HG02571 (cell line): Measurements from ENCODE around the gene TOX2.

Source experiments
- ATAC-seq: cut with Tn5 transposase; IDR thresholded peaks from one replicate; pipeline ENCODE4 v1.9.1; 2021; ENCODE audit warnings: mild to moderate bottlenecking, moderate library complexity; ENCODE audit not compliant: unreplicated experiment

TOX2 gene

DNA sequence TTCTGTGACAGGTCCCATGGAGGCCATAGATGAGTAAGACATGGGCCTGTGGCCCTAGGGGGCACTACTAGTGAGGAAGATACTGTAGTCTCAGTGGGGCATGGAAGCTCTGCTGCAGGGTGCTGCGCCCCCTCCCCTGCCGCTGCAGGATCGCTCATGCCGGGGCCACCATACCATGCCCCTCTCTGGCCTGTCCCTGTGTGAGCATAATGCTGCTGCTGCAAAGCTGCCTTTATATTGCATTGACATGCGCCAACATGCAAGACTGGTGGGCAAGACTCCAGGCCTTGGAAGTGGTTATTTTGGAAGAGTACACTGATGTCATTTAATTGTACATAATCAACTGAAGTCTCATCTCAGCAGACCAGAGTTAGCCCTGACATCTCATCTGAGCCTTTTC is 60.0 kb downstream of the TOX2 start:
- ATAC-seq: no peak

DNA sequence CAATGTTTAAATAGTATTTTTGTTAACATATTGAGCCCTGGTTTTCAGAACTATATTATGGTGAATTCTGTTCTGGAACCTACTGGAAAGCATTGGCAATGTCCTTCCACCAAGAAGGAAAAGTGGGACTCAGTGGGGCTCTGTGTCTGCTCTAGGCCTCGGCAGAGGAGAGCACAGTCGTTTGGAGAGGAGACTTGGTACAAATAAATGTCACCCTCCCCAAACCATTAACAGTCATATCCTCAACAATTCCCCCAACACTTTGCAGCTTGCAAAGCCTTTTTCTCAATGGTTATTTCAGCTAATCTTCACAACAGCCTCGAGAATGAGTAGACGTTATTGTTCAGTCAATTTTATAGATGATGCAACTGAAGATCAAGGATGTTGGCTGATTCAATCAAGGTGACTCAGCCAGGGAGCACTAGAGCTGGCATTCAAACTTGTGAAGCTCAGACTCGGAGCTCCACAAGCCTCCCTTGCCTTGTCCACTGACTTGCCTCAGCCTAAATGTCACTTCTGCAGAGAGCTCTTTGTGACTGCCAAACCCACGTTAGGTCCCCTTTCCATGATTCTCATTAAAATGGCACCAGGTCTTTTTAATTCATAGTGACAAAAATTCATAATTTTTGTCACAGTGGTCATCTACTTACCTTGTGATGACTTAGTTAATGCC is 60.6 kb downstream of the TOX2 start:
- no peak for ATAC-seq

DNA sequence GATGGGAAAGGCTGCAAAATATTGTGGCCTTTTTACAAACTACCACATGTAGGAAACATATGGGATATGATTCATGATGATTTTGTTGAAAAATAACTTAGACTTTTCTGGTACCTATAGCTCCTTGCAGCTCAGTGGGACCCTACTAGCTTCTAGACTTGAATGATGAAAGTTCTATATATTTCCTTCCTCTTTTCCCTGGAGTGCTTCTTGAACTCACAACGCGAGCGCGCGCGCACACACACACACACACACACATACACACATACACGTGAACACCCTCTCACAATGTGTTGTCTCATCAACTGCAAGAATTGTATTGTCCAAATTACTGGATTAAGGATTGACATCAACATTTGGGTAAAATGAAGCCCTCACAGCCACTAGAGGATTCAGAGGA is 61.9 kb downstream of the TOX2 start:
- no peak for ATAC-seq

DNA sequence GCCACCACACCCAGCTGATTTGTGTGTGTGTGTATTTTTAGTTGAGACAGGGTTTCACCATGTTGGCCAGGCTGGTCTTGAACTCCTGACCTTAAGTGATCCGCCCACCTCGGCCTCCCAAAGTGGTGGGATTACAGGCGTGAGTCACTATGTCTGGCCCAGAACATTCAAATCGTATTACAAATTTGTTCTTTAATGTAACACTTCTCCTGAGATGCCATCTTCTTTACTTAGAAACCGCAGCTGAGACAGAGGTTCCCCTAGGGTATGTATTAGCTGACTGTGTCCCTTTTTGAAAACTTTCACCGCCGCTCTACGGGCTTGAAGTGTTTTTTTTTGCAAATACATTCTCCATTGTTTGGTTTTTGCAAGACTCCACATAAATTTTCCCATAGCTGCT is 62.6 kb downstream of the TOX2 start:
- no peak for ATAC-seq

DNA sequence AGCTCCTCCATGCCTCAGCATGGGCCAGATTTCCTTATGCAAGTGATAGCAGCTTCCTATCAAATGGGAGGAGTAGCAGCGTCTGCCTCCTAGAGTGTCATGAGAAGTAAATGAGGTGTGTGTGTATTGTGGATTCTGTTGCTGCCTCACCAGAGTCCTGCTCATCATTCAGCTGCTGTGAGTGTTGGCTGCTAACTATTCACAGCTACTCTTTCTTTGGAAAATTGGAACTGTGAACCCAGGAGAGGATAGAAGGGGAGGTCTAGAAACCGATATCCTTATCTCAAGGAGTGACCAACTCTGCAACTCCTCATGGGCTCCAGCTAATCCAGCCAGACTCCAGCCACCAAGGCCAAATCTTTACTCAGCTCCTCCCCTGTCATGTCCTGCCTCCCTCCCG is 63.3 kb downstream of the TOX2 start:
- no peak for ATAC-seq

DNA sequence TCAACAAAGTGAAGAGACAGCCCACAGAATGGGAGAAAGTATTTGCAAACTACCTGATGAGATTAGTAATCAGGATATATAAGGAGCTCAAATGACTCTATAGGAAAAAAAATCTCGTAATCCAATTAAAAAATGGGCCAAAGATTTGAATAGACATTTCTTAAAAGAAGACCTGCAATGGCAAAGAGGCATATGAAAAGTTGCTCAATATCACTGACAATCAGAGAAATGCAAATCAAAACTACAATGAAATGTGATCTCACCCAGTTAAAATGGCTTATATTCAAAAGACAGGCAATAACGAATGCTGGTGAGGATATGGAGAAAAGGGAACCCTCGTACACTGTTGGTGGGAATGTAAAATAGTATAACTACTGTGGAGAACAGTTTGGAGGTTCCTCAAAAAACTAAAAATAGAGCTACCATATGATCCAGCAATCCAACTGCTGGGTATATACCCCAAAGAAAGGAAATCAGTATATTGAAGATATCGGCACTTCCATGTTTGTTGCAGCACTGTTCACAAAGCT is 65.0 kb downstream of the TOX2 start:
- no peak for ATAC-seq

DNA sequence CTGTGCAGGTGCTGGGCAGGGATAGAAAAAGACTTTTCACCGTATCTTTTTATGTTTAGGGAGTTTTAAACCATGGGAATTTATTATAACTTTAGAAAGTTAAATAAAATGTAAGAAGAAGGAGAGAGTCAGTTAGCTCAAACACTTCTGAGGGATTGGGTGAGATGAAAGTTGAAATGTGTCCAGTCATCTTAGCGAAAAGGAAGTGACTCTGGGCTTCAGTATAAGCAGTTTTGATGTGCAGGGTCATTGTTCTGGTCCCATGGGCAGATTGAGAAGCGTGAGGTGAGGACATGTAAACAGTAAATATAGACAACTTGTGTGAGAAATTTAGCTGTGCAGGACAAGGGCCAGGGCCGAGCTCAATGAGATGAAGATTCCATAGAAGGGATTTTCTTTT is 66.9 kb downstream of the TOX2 start:
- no peak for ATAC-seq

DNA sequence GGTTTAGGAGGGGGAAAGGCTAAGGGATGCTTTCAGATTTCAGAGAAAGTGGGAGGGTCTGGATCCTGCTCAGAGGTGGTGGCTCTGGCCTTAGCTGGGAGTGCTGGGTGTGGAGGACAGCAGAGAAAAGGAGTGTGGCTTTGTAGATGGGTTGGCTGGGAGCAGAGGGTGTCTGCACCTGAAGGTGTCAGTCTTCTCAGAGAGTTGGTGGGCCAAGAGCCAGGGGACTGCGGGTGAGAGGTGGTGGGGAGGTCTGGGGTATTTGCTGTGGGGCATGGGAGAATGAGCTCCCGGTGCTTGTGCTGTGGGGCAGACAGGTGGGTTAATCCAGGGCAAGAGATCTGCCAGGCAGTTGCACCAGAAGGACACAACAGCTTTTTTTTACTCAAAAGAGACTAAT is 67.4 kb downstream of the TOX2 start:
- ATAC-seq: no peak

DNA sequence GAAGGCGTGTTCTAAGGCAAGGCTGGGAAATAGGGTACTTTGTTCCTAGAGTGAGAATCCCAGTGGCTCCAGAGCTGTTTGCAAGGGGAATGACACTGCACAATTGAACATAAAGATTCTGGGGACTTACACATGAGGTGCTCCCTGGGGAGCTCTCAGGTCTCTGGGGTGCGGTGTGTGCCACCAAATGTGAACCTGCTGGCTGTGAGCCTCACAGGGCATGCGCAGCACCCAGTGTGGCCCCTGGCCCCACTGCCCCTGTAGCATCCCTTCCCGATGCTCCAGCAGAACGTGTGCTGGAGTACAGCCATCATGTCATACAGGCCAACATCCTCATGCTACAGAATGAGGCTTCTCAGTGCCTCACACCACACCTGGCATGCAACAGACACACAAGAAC is 68.2 kb downstream of the TOX2 start:
- no peak for ATAC-seq

DNA sequence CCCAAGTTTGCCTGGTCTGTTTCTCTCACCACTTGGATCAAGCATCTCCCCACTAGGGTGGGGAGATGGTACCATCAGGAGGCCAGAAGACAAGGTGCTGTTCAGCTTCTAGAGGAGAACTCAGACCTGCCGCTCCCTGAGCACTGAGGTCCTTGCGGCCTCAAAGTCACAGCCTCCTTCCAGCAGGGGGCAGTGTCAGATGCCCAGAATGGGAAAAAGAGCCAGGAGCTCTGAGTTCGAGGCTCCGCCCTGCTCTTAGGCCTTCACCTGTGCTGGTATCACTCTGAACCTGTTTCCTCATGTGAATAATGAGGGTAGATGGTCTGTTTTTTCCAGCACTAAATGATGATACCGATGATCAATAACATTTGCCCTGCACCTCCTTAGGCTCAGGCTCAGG is 68.7 kb downstream of the TOX2 start:
- ATAC-seq: no peak

DNA sequence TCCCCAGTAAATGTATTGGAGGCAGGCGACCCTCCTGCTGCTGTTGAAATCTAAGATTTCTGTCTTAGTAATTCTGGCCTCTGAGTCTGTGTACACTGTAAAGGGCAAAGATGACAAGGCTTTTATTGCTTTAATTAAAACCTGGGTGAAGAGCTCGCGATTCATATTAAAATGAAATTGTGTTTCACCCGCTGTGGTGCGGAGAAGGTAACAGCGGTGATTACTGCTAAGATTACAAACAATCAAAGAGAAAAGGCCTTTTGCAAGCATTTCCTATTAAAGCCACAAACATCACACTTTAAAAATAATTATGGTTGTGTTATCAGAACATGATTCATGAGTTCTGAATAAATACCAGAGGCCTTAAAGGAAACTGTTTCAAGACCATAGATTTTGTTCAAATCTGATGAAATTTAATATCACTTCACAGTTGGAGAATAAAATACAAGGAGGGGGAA is 69.3 kb downstream of the TOX2 start:
- ATAC-seq: no peak

DNA sequence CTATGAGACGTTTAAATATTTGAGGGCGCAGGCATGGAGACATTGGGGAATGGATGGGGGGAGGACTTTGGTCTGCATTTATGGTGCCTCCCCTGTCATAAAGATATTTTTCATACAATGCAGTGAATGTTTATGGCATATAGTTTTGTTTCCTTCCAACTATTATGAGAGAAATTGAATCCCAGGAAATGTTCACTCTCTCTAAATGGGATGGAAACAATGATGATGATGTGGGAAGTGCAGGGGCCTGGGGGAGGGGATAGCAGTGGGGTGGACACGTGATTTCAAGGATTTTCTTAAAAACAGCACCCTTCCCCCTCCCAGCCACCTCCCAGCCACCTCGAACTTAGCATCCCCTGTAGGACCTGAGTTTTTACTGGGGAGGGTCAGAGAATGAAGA is 69.9 kb downstream of the TOX2 start:
- ATAC-seq: no peak

DNA sequence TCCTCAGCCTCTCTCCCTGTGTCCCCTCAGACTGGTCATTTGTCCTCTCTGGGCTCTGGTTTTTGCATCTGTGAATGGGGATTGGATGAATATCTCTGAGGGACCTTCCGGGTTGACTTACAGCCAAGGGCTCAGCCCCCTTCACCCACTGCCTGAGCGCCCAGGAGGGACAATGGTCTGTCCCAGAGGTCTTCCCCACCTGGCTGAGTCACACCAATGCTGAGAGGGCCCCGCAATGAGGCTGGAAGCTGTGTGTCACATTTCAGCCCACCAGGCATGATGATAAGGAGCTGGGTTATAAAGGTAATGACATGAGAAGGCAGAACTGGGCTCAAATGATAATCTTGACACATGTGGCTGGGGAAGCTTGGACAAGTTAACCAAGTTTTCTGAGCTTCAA is 70.5 kb downstream of the TOX2 start:
- no peak for ATAC-seq

DNA sequence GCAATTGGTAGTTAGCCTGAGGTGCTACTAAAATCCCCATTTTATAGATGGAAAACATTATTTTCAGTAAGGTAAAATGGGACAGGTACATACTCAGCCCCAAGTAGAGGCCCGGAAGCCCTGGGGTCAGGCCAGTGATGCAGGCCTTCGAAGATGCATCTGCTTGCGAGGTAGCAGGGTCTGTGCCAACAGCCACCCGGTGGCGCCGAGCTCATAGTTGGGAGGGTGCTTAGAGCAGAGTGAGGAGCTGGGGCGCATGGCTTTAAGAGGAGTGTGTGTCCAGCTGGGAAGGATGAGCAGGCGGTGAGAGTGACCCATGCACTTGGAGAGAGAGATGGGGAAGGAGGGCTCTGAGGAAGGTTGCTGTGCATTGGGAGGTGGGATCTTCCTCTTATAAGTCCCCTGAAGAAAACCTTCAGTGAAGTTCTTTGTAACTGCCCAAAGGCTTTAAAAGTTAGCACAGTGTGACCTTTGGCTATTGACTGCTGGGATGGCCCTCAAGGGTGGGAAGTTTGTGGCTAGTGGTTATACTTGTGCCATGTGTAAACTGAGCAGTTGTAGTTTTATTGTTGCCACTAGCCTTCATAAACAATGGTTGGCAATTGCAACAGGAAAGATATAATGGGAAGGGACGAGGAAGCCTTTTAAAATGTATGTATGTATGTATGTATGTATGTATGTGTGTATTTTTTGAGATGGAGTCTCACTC is 71.1 kb downstream of the TOX2 start:
- ATAC-seq: no peak

DNA sequence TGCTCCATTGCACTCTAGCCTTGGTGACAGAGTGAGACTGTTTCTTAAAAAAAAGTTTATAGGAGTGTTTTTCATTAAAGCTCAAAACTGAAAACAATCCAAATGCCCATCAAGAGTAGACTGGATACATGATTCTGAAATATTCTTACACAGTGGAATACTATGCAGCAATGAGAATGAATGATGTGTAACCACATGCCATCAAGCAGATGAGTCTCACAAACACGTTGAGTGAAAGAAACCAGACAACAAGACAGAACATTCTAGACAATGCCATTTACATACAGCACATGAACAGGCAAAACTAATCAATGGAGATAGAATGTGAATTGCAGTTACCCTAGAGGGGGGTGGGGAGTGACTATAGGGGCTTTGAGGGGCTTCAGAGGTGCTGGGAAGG is 72.4 kb downstream of the TOX2 start:
- ATAC-seq: no peak

DNA sequence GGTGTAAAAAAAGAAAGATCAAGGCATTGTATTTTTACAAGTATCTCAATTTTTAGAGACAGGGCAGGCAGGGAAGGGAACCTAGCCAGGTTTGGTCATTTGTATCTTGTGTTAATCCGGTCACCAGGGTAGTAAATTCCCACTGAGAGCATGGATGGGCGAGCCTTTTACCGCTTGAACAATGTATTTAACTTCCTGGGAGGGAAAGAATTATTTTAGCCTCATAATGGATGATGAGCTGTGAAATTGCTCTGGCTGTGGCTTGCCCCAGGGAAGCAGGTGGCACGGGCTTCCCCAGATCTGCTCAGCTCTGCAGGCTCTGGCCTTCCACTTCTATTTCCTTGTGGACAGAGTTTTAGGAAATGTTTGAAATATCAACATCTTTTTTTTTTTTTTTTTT is 72.9 kb downstream of the TOX2 start:
- ATAC-seq: no peak

DNA sequence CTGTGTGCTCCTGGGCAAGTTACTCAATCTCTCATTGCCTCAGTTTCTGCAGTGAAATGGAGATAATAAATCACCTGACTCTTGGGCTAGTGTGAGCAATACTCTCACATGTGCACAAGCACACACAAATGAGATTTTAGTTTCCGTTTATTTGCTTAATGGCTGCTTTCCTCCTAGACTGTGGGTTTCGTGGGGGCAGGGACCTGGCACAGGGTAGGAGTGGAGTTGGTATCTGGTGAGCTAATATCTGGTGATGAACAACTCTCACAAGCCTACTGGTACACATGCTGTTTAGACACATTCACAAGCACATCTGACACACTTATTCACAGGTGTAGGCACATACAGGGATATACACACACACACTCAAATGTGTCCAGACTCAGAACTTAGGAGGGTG is 73.8 kb downstream of the TOX2 start:
- no peak for ATAC-seq

DNA sequence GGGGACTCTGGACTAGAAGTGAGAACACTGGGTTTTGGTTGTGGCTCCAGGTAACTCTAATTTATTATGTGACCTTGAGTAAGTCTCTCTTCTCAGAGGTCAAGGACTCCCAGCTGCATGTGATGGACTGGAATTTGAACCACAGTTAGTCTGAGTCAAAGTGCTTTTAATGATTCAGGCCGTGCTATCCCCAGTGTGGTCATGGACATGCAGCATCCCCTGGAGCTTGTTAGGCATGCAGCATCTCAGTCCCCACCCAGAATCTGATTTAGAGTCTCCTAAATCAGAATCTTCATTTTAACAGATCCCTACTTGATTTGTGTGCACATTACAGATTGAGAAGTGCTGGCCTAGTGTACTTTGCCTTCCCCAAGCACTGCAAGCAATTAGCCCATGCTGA is 74.2 kb downstream of the TOX2 start:
- no peak for ATAC-seq

DNA sequence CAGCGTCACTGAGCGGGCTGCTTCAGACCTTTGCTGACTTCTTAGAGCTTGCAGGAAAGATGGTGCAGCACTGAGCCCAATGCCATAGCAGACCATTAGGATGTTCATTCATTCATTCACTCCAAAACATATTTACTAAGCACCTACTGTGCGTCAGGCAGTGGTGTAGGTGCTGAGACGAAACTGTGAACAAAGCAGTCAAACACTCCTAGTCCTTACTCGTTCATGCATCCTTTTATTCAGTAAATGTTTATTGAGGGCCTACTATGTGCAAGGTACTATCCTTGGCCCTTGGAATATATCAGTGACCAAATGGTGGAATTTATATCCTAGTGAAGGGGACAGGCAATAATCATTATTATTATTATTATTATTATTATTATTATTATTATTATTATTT is 76.6 kb downstream of the TOX2 start:
- ATAC-seq: no peak

DNA sequence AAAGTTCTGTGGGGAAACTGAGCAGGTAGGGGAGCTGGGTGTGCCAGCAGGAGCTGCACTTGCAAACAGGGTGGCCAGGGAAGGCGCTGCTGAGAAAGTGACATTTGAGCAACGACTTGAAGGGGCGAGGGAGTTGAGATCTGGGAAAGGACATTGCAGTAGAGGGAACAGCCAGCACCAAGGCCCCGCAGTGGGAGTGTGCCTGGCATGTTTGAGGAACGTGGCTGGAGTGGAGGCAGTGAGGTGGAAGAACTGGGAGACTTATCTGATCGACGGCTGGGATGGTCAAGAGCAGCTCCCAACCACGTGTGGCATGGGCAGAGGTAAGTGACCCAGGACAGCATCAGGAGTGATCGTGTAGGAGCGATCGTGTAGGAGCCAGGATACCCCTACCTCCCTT is 77.3 kb downstream of the TOX2 start:
- no peak for ATAC-seq

DNA sequence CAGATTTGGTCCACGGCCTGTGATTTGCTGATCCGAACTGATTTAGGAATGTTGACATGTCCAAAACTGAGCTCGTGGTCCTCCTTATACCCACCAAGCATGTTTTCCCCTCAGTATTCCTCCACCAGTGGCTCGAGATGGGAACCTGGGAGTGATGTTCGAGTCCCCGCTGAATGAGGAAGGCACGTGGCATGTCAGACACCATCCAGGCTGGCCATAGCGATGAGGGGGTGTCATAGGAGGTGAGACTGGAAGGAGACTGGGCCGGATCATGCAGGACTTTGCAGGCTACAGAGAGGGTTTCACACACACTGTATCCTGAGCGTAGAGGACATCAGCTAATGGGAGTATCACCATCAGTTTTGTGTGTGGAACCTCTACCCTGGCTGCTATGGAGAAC is 78.2 kb downstream of the TOX2 start:
- ATAC-seq: no peak

DNA sequence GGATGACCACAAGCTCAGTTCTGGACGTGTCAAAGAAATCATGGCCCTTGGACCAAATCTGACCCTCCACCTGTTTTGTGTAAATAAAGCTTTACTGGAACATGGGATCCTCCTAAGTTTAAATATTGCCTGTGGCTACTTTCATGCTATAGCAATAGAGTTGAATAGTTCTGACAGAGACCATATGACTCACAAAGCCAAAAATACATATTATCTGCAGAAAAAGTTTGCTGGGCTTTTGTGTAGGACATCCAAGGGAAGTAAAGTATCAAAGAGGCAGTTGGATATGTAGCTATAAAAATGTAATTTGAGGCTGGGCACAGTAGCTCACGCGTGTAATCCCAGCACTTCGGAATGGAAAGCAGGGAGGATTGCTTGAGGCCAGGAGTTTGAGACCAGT is 78.9 kb downstream of the TOX2 start:
- ATAC-seq: no peak
